ENCODE measurements around the gene AKTIP.

The AKTIP gene

DNA sequence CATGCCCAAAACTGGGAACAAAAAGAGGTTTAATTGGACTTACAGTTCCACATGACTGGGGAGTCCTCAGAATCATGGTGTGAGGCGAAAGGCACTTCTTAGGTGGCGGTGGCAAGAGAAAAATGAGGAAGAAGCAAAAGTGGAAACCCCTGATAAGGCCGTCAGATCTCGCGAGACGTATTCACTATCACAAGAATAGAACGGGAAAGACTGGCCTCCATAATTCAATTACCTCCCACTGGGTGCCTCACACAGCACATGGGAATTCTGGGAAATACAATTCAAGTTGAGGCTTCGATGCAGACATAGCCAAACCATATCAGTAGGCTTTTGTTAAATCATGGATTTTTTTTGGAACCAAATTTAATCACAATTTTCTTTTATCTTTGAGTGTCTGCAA is 44.4 kb downstream of the AKTIP start:
- Histone ChIP-seq H3K9me3 (ENCODE audit: control insufficient read depth, insufficient read depth, low read length) (no peaks in the 10 kb centered on the region), H3K79me2 (ENCODE audit: control insufficient read depth, low read length) (no peaks in the 10 kb centered on the region), H4K20me1 (ENCODE audit: control insufficient read depth, insufficient read depth, low read depth, low read length) (no peaks in the 10 kb centered on the region), H3K4me1 (ENCODE audit: control insufficient read depth, low read length) (peaks cover 20% of the 10 kb centered on the region), H3K27me3 (ENCODE audit: control insufficient read depth, low read length) (no peaks in the 10 kb centered on the region), H3K36me3 (ENCODE audit: control insufficient read depth, low read length) (peaks cover 77% of the 10 kb centered on the region), H3K27ac (ENCODE audit: low read depth, low read length) (no peak overlapping the region), H3K9me2 (replicated peaks; ENCODE audit: control insufficient read depth, low read length) (no peaks in the 10 kb centered on the region), H3F3A (ENCODE audit: control insufficient read depth, insufficient read depth) (no peaks in the 10 kb centered on the region), H3K4me2 (ENCODE audit: low read length) (no peak overlapping the region), H3K4me3 (ENCODE audit: low read length) (no peak overlapping the region)
- TF ChIP-seq, protein P1, sequence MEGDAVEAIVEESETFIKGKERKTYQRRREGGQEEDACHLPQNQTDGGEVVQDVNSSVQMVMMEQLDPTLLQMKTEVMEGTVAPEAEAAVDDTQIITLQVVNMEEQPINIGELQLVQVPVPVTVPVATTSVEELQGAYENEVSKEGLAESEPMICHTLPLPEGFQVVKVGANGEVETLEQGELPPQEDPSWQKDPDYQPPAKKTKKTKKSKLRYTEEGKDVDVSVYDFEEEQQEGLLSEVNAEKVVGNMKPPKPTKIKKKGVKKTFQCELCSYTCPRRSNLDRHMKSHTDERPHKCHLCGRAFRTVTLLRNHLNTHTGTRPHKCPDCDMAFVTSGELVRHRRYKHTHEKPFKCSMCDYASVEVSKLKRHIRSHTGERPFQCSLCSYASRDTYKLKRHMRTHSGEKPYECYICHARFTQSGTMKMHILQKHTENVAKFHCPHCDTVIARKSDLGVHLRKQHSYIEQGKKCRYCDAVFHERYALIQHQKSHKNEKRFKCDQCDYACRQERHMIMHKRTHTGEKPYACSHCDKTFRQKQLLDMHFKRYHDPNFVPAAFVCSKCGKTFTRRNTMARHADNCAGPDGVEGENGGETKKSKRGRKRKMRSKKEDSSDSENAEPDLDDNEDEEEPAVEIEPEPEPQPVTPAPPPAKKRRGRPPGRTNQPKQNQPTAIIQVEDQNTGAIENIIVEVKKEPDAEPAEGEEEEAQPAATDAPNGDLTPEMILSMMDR (IDR thresholded peaks at IDR 0.05; ENCODE audit: low read depth, low read length, poor library complexity, severe bottlenecking) = no peak
- no peak for TF ChIP-seq EZH2phosphoT487 (IDR thresholded peaks at IDR 0.05; ENCODE audit: borderline replicate concordance, low read length)

DNA sequence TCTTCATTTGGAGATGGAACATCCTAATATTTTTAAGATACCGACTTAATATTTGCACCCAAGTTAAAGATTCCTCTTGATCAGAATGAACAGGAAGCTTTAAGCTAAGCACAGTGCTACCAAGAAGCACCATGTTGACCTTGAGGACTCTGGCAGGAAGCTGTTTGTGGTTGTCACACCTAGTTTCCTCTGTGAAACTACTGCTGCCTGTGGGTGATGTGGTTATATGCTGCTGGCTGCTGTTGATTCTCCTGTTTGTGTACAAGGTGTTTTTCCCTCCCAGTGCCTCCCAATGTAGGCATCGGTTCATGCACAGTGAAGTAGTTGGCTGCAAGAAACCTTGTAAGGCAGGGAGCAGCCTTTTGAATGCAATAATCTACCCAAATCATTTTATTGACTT is 45.3 kb downstream of the AKTIP start:
- Histone ChIP-seq H3K27me3 (ENCODE audit: control insufficient read depth, low read length) (no peaks in the 10 kb centered on the region), H3K9me3 (ENCODE audit: control insufficient read depth, insufficient read depth, low read length) (no peaks in the 10 kb centered on the region), H3K79me2 (ENCODE audit: control insufficient read depth, low read length) (no peaks in the 10 kb centered on the region), H3K4me3 (ENCODE audit: low read length) (peak overlapping the region; percentile 28), H4K20me1 (ENCODE audit: control insufficient read depth, insufficient read depth, low read depth, low read length) (no peaks in the 10 kb centered on the region), H3K9me2 (replicated peaks; ENCODE audit: control insufficient read depth, low read length) (no peaks in the 10 kb centered on the region), H3K36me3 (ENCODE audit: control insufficient read depth, low read length) (peaks cover 78% of the 10 kb centered on the region), H3K27ac (ENCODE audit: low read depth, low read length) (peak overlapping the region; percentile 14; the same call in 1 of the 2 replicates), H3K4me2 (ENCODE audit: low read length) (peak overlapping the region; percentile 53), H3K4me1 (ENCODE audit: control insufficient read depth, low read length) (peaks cover 20% of the 10 kb centered on the region), H3F3A (ENCODE audit: control insufficient read depth, insufficient read depth) (no peaks in the 10 kb centered on the region)
- no peak for TF ChIP-seq EZH2phosphoT487 (IDR thresholded peaks at IDR 0.05; ENCODE audit: borderline replicate concordance, low read length)
- TF ChIP-seq, protein P1 (IDR thresholded peaks at IDR 0.05; ENCODE audit: low read depth, low read length, poor library complexity, severe bottlenecking) = no peak

DNA sequence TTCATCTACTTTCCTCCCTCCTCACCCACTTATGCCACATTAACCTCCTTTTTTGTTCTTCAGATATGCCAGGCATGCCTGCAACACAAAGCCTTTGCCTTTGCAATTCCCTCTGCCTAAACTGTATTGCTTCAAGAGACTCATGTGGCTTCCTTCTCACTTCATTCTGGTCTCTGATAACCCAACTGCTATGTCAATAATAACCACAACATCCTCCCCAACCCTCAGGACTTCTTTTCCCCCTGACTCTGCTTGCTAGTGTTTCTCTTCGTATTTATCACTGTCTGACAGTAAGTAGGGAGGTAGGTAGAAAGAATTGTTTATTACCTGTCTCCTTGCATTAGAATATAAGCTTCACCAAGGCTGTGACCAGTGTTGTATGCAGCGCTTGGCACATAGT is 46.4 kb downstream of the AKTIP start:
- H3K27me3 ChIP-seq (ENCODE audit: control insufficient read depth, low read length) = no peaks in the 10 kb centered on the region
- H3K4me3 ChIP-seq (ENCODE audit: low read length) = no peak overlapping the region
- no peaks in the 10 kb centered on the region for H4K20me1 ChIP-seq (ENCODE audit: control insufficient read depth, insufficient read depth, low read depth, low read length)
- no peak overlapping the region for H3K27ac ChIP-seq (ENCODE audit: low read depth, low read length)
- H3K9me2 ChIP-seq (replicated peaks; ENCODE audit: control insufficient read depth, low read length) = no peaks in the 10 kb centered on the region
- H3K4me1 ChIP-seq (ENCODE audit: control insufficient read depth, low read length) = peaks cover 20% of the 10 kb centered on the region
- no peaks in the 10 kb centered on the region for H3K9me3 ChIP-seq (ENCODE audit: control insufficient read depth, insufficient read depth, low read length)
- H3F3A ChIP-seq (ENCODE audit: control insufficient read depth, insufficient read depth) = no peaks in the 10 kb centered on the region
- no peaks in the 10 kb centered on the region for H3K79me2 ChIP-seq (ENCODE audit: control insufficient read depth, low read length)
- peaks cover 72% of the 10 kb centered on the region for H3K36me3 ChIP-seq (ENCODE audit: control insufficient read depth, low read length)
- no peak overlapping the region for H3K4me2 ChIP-seq (ENCODE audit: low read length)
- TF ChIP-seq EZH2phosphoT487 (IDR thresholded peaks at IDR 0.05; ENCODE audit: borderline replicate concordance, low read length) = no peak
- TF ChIP-seq, protein P1 (IDR thresholded peaks at IDR 0.05; ENCODE audit: low read depth, low read length, poor library complexity, severe bottlenecking) = no peak

Data from DOHH2 (cell line).